NOMO-1 (cell line): Measurements from ENCODE around the gene EPB41.
A peak's percentile ranks its signal among the peaks of the same experiment; 100 is the strongest.

ENCODE experiments used
- DNase-seq, 2 experiments: peaks; one replicate each; lab custom pipeline; 2025; ENCODE audit not compliant: unreplicated experiment in 2 of 2; lab: John Stamatoyannopoulos, UW

Gene EPB41

GRCh38 chr1:28973596-28974421, 59.4 kb downstream of the EPB41 start:
- DNase-seq: no peak

GRCh38 chr1:28974432-28974831, 60.1 kb downstream of the EPB41 start:
- no peak for DNase-seq

- no peak for DNase-seq
These were observed 61.9 kb downstream of the EPB41 start for GRCh38 chr1:28976248-28976647.

GRCh38 chr1:28981210-28981609, 66.8 kb downstream of the EPB41 start:
- peak in 1 of 2 experiments; percentile 36 for DNase-seq

- no peak for DNase-seq
These were observed 67.8 kb downstream of the EPB41 start for GRCh38 chr1:28982198-28982597.

- no peak for DNase-seq
These were observed 68.7 kb downstream of the EPB41 start for GRCh38 chr1:28983091-28983490.

- no peak for DNase-seq
These were observed 69.3 kb downstream of the EPB41 start for GRCh38 chr1:28983509-28984310.

- DNase-seq: no peak
These were observed 69.9 kb downstream of the EPB41 start for GRCh38 chr1:28984311-28984684.

GRCh38 chr1:28985427-28985826, 71.1 kb downstream of the EPB41 start:
- DNase-seq: no peak

GRCh38 chr1:28986306-28986910, 72.0 kb downstream of the EPB41 start:
- DNase-seq: peak; percentile 43 to 91

GRCh38 chr1:29002792-29003191, 88.4 kb downstream of the EPB41 start:
- no peak for DNase-seq

- no peak for DNase-seq
These were observed 89.9 kb downstream of the EPB41 start for GRCh38 chr1:29004288-29004687.

- DNase-seq: no peak
These were observed 90.4 kb downstream of the EPB41 start for GRCh38 chr1:29004798-29005197.

GRCh38 chr1:29011775-29012174, 97.4 kb downstream of the EPB41 start:
- no peak for DNase-seq

- DNase-seq: no peak
These were observed 102.9 kb downstream of the EPB41 start for GRCh38 chr1:29017235-29017634.

GRCh38 chr1:29017975-29018712, 103.8 kb downstream of the EPB41 start:
- no peak for DNase-seq

- no peak for DNase-seq
These were observed 108.3 kb downstream of the EPB41 start for GRCh38 chr1:29022620-29023019.

- DNase-seq: no peak
These were observed 115.3 kb downstream of the EPB41 start for GRCh38 chr1:29029667-29030066.

- DNase-seq: no peak
These were observed 118.5 kb downstream of the EPB41 start for GRCh38 chr1:29032841-29033240.

- peak in 1 of 2 experiments; percentile 43 for DNase-seq
These were observed 119.6 kb downstream of the EPB41 start for GRCh38 chr1:29033829-29034466.
